RWPE2 (cell line): ENCODE results near the gene SLC6A18.
A peak's percentile ranks its signal among the peaks of the same experiment; 100 is the strongest.

ENCODE experiments used
- ATAC-seq: fragments of 200-7000 bp; cut with Tn5 transposase; 3 replicates; pipeline ENCODE4 v1.9.1; 2021; ENCODE audit warnings: low read depth
- DNase-seq: peaks from one replicate; pipeline ENCODE4 v3.0.0-alpha.2; 2020; ENCODE audit warnings: low spot score
- H3K27ac ChIP-seq: fragments of 450-650 bp; 2 replicates; pipeline ENCODE4 v1.5.1; 2017; ENCODE audit warnings: mild to moderate bottlenecking; ENCODE audit not compliant: poor library complexity, severe bottlenecking
- H3K27me3 ChIP-seq: fragments of 250-450 bp; sonication (Bioruptor Pico); 2 replicates; pipeline ENCODE4 v1.5.1; 2021; ENCODE audit warnings: mild to moderate bottlenecking, moderate library complexity; ENCODE audit not compliant: insufficient read depth, poor library complexity, severe bottlenecking
- H3K36me3 ChIP-seq: fragments of 250-450 bp; sonication (Bioruptor Pico); 2 replicates; pipeline ENCODE4 v1.5.1; 2020; ENCODE audit warnings: low read depth, mild to moderate bottlenecking, moderate library complexity
- H3K4me1 ChIP-seq: fragments of 250-450 bp; sonication (Bioruptor Pico); 2 replicates; pipeline ENCODE4 v1.5.1; 2021; ENCODE audit warnings: mild to moderate bottlenecking, moderate library complexity; ENCODE audit not compliant: insufficient read depth, poor library complexity, severe bottlenecking
- H3K4me3 ChIP-seq: fragments of 250-450 bp; sonication (Bioruptor Pico); 2 replicates; pipeline ENCODE4 v1.5.1; 2021; ENCODE audit warnings: mild to moderate bottlenecking, moderate library complexity; ENCODE audit not compliant: severe bottlenecking
- H3K9me3 ChIP-seq: fragments of 250-450 bp; sonication (Bioruptor Pico); 2 replicates; pipeline ENCODE4 v1.5.1; 2021; ENCODE audit warnings: mild to moderate bottlenecking, moderate library complexity; ENCODE audit not compliant: severe bottlenecking
- TF ChIP-seq, protein P1 (sequence below): fragments of 450-650 bp; IDR thresholded peaks from one replicate; pipeline ENCODE4 v1.5.1; 2017; ENCODE audit warnings: mild to moderate bottlenecking, moderate library complexity; ENCODE audit not compliant: poor library complexity, severe bottlenecking

The SLC6A18 gene

DNA sequence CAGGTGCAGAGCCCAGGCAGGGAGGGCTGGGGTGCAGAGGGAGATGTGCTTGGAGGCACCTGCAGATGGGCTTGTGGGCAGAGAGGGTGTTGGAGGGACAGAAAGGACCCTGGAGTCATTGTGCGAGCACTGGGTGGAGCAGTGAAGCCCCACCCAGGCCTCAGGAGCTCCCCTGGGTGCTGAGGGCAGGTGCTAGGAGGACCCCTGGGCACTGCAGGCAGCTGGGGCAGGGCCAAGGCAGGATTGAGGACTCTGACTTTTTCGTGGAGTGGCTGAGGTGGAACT lies 10.3 kb upstream of the SLC6A18 start:
- DNase-seq (peak; percentile 46), ATAC-seq (no peak)
- Histone ChIP-seq H3K9me3 (no peaks in the 10 kb centered on the region), H3K4me3 (no peak overlapping the region), H3K27ac (no peak overlapping the region), H3K4me1 (no peaks in the 10 kb centered on the region), H3K27me3 (no peaks in the 10 kb centered on the region), H3K36me3 (no peaks in the 10 kb centered on the region)
- TF ChIP-seq, protein P1, sequence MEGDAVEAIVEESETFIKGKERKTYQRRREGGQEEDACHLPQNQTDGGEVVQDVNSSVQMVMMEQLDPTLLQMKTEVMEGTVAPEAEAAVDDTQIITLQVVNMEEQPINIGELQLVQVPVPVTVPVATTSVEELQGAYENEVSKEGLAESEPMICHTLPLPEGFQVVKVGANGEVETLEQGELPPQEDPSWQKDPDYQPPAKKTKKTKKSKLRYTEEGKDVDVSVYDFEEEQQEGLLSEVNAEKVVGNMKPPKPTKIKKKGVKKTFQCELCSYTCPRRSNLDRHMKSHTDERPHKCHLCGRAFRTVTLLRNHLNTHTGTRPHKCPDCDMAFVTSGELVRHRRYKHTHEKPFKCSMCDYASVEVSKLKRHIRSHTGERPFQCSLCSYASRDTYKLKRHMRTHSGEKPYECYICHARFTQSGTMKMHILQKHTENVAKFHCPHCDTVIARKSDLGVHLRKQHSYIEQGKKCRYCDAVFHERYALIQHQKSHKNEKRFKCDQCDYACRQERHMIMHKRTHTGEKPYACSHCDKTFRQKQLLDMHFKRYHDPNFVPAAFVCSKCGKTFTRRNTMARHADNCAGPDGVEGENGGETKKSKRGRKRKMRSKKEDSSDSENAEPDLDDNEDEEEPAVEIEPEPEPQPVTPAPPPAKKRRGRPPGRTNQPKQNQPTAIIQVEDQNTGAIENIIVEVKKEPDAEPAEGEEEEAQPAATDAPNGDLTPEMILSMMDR, result no peak

DNA sequence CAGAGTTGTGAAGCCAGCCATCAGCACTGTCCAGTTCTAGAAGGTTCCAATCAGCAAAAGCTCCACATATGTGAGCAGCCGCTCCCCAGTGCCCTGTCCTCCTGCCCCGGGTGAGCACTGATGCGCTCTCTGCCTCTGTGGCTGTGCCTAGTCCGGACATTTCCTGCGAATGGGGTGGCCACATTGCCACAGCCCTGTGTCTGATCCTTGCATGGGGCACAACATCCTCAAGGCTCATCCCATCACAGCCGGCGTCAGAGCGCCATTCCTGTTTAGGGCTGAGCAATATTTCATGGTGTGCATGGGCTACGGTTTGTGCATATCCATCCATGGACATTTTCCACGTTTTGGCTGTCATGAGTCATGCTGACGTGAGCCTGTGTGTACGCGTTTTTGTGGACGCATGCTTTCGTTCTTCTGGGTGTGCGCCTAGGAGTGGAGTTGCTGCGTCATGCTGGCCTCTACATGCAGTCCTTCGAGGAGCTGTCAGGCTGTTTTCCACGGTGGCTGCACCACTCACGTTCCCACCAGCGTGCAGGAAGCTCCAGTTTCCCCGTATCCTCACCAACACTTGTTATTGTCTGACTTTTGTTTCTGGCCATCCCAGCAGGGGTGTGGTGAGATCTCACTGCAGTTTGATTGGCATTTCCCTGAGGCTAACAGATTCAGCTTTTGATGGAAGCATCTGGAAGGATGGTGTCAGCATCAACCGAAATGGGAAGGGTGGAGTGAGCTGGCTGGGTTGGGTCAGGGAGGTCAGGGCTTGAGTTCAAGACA lies 9.7 kb upstream of the SLC6A18 start:
- Histone ChIP-seq H3K9me3 (no peaks in the 10 kb centered on the region), H3K27me3 (no peaks in the 10 kb centered on the region), H3K27ac (no peak overlapping the region), H3K36me3 (no peaks in the 10 kb centered on the region), H3K4me3 (no peak overlapping the region), H3K4me1 (no peaks in the 10 kb centered on the region)
- ATAC-seq (no peak), DNase-seq (peak; percentile 66)
- TF ChIP-seq, protein P1, result no peak

DNA sequence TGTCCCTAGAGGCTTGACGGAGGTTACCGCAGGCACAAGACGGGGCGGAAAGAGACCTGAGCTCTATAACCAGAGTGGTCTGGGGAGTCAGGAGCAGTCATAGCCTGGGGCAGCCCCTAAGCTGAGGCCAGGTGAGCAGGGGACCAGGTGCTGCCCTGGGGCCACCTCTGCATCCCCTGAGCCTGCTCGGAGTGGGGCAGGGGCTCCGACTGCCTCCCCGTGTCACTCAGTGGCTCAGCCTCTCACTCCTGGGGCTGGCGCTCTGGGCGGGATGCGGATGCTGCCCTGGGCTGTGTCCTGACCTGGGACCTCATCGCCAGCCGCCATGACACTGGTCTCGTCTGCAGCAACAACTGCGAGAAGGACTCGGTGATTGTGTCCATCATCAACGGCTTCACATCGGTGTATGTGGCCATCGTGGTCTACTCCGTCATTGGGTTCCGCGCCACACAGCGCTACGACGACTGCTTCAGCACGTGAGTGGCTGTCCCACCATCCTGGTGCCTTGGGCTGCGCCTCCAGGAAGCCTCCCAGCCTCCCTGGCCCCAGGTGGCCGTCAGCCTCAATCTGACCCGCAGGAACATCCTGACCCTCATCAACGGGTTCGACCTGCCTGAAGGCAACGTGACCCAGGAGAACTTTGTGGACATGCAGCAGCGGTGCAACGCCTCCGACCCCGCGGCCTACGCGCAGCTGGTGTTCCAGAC lies 8.8 kb upstream of the SLC6A18 start:
- H3K27me3 ChIP-seq, result no peaks in the 10 kb centered on the region
- DNase-seq (peak; percentile 75), ATAC-seq (no peak; the same call in 2 of the 3 replicates)
- no peaks in the 10 kb centered on the region for H3K9me3 ChIP-seq
- TF ChIP-seq, protein P1, result no peak
- H3K4me1 ChIP-seq, result no peaks in the 10 kb centered on the region
- no peak overlapping the region for H3K27ac ChIP-seq
- no peaks in the 10 kb centered on the region for H3K36me3 ChIP-seq
- no peak overlapping the region for H3K4me3 ChIP-seq

DNA sequence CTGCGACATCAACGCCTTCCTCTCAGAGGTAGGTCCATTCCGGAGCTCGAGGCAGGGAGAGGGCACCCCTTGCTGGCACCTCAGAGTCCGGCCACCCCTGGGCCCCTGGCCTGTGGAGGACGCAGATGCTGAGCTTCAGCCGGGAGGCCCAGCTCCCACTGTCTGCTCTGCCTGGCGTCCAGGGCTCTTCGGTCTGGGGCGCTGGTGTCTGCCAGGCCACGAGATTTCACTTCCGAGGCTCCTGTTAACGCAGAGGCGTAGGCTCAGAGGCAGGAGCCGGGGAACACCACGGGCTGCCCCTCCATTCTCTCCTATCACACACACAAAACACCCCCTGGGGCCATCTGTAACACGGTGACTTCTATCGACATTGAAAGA lies 8.3 kb upstream of the SLC6A18 start:
- TF ChIP-seq, protein P1, result no peak
- Histone ChIP-seq H3K4me3 (no peak overlapping the region), H3K36me3 (no peaks in the 10 kb centered on the region), H3K27ac (no peak overlapping the region), H3K4me1 (no peaks in the 10 kb centered on the region), H3K27me3 (no peaks in the 10 kb centered on the region), H3K9me3 (no peaks in the 10 kb centered on the region)
- no peak for DNase-seq
- ATAC-seq, result no peak
